ENCODE results near the gene SYT1.
"Not testable (repeated sequence)": the region's sequence is repeated elsewhere in the genome, so short reads cannot be mapped to it uniquely, and the experiment has no call there.

Gene SYT1

DNA sequence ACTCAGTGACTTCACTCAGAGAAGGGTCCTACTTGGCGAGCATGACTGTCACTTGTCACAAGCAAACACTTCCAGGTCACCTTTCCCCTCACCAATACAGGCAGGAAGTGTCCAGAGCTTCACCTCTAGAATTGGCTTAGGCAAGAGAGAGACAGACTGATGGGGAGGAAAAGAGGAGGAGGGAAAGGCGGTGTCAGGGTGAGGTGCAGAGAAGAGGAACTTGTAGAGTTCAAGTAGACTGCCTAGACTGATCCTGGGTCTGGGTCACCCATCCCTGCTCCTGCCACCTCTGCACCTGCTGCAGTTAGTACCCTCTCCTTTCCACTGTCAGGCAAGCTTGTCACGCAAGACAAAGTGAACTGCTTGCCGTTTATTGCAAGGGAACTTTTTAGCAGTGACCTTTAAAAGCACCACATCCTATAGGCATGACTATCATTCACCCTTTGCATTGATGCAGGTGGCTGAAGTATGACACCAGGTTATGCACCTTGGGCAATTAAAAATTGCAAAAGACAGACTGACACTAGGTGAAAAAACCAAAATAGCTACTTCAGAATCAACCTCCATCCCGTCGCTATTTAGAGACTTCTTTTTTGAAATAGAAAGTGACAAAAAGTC is 292.4 kb downstream of the SYT1 start:
- DNase-seq = no peak

DNA sequence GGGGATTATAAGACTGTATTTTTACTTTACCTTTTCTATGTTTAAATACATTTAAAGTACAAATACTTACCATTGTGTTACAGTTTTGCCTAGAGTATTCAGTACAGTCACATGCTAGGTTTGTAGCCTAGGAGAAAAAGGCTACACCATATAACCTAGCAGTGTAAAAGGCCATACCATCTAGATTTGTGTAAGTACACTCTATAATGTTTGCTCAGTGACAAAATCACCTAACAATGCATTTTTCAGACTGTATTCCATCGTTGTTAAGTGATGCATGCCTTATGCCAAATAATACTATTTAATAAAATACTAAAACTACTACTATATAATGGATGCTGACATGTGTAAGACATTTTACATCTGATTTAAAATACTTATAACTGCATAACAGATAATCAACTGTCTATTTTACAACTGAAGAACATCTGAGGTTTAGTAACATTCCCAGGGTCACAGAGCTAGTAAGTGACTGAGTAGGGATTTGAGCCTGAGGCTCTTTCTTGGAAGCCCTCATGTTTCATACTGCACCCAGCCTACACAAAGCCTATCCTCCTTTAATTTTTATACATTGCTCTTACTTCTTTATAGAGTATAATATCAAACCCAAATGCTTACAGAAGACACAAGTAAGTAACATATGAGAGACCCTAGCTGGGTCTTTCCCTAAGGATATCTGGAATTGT is 296.8 kb downstream of the SYT1 start:
- DNase-seq = no peak

DNA sequence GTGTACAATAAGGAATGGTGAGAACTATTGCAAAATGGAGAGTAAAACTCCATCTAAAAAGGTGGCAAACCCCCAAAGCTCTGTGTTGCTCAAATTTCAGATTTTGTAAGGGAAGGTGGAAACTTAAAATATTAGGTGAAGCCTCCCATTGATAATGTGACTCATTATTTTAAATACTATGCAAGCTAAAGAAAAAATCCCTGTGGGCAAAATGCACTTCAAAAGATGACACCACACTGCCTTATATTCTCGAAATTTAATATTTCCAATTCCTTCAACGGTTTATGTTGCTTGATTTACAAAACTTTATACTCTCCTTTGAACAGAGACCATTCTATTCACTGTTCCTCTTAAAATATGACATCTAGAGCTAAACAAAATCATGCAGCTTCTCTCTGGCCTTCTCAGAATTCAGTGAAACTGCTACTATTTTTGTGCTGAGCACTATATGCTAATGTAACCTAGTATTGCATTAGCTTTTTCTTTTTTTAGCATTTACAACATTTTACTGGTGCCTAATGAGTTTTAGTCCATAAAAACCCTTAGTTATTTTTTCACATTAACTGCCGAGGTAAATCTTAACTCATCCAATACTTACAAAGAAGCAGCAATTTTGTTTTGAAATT is 297.7 kb downstream of the SYT1 start:
- DNase-seq = no peak

DNA sequence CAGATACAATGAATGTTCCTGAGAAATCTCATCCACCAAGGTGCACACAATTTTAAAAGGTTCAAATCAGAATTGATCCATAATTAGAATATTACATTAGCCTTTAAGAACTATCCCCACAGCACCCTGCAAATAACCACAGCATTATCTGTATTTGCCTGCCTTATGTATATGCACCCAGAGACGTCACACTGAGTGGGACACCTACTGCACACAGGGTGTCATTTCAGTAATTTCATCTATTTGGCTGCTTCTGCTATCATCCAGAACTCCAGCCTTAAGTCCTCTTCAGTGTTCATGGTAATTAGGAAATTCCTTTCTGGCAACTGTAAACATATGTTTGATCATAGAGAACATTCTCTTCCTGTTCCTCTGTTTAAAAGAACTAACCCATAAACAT is 298.4 kb downstream of the SYT1 start:
- no peak for DNase-seq

DNA sequence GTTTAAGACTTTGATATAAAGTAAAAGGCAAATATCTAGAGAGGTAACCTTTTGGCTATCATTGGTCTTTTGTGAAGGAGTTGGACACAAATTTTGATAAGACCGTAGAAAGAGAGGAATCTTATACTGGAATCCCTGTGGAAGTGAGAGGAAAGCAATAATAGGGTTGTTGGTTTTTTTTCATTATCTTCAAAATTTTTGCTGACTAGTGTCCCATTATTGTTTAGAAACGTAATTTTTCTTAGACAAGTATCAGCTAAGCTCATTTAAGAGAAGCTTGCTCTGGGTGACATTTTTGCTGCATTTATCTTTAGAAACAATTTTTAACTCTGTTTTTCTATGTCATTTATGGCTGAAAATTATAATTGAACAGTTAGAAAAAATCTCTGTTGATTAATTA is 300.3 kb downstream of the SYT1 start:
- DNase-seq = no peak

DNA sequence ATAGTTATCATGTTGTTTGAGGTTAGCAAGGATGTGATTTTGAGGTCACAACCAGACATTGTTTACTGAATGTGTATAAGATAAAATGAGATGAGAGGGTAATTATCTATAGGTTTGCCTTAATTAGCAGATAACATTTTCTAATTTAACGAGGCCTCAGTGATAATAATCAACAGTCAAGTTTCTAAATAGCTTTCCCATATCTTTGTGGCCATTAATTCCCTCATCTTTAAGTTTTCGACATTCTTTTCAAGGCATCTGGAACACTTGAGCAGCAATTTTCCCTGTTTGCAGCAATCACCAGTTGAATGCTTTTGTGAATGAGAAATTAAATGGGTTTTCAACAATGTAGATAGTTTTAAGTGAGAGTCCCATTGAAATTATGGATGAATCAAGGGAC is 304.1 kb downstream of the SYT1 start:
- no peak for DNase-seq

DNA sequence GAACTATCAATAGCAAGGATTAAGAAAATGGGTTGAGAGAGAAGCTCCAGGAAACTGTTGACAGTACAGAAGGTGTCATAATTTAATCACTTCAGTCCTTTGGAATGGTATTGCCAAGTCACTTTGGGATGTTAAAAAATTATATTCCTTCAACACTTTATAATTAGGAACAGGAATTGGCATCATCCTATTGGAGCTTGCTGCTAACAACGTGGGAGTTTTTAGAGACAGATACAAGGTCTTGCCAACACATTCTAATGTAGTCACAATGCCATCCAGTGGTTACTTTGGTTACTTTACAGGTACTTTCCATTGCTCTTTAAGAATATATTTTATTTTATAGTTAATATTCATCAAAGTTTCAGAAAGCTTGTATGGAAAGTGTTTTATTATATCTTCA is 310.1 kb downstream of the SYT1 start:
- DNase-seq = no peak

DNA sequence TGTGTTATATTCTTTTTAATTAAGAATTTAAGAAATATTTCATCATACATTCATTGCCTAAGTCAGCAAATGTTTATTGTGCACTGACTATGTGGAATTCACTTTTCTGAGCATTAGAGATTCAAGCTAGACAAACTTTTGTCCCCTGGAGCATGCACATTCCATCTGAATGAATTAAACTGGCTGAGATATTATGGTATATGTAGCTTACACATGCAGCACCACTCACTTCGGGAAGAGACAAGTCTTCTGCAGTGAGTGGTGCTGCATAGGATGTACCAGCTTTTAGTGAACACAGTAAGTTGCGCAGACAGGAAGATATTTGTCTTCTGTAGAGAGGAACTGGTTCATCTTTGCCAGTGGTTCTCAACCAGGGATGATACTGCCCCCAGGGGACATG is 318.4 kb downstream of the SYT1 start:
- no peak for DNase-seq

DNA sequence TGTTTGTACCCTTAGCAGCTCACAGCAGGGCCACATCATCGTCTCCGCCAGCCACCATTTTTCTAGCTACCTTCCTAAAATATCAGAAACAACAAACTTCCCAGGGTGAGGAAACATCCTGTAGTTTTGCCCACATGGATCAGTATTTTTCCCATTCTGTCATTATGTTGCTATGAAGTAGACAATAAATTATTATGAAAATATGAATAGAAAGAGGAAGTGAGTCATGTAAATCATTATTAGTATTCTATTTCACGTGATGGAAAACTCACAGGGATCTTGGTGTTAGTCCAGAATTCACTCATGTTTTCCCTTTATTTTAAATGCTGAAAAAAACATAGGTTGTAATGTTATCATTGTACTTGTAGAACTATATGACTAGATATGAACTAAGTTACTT is 319.4 kb downstream of the SYT1 start:
- no peak for DNase-seq

DNA sequence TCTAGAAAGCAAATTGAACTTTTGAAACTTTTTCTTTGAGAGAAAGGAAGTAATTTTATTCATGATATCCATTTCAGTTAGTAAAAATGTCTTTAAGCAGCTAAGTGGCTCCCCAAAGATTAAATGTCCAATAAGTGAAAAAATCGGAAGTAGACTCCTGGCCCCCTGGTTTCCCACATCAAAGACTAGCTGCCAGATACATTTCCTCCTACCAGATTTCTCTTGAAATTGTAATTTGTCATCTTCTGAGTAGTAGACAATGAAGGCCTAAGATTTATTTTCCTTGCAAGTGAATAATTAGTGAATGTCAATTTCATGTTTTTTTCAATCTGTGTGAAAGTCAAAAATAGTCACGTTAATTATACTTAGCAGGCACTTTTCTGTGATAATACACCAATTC is 321.9 kb downstream of the SYT1 start:
- no peak for DNase-seq

DNA sequence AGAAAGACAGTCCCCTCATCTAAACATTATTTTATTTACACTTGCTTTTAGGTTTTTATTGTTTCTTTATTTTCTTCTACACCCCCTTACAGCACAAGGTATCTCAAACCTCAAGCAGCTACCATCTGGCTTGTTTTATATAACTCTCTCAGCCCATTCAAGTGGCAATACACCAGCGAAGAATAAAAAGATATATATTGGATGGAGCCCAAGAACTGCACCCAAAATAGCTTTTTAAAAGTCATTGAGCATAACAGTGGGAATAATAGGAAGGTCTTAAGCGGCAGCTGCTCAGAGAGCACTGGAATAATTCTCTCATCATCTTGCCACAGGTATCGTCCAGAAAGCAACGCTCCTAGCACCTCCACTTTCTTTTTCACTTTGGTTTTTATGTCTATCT is 322.5 kb downstream of the SYT1 start:
- DNase-seq = no peak

DNA sequence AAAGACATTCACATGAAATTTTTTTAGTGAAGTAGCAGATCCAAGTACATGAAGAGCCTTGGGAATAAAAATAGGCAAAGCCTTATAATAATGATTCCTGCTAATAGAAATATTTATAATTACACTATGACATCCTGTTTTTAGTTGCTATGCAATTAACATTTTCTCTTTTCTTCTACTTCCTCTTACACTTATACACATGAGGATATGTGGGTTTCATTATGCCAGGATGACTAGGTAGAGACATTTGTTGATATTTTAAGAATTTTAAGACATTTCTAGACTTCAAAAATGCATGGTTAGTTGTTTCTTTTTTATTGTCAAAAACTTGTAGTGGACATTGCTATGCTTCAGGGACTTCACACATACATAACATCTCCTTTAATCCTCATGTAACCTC is 326.8 kb downstream of the SYT1 start:
- no peak for DNase-seq

DNA sequence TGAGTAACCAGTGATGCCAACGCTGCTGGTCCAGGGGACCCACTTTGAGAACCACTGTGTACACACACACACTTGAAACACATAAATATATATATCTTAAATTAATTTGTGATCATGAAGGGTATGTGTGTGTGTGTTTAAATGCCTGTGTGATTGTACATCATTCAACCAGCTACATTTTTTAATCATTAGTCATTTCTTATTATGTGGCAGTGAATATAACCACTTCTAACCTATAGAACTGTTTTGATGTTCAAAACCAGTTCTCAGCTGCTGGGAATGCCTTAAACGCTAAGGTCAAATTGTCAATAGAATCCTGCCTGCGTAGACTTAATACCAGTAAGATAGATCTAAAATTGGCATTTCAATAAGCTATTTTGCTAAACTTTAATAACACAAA is 330.0 kb downstream of the SYT1 start:
- DNase-seq = no peak

DNA sequence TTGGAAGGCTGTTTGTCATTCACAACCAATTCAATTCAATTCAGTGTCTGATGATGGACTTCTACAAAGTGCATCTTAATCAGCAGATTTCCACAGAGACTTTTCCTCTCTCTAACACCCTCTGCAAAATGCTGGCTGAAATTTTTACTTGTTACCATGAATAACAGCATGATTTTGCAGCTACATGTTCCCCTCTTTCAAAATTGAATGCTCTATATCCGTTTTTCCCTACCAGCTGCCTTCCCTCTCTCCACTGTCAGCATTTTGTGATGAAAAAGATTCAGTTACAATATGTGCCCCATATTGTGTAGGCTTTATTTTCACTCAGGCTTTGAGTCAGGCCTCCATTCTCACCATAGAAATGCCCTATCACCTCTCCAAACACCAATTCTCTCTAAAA is 334.6 kb downstream of the SYT1 start:
- no peak for DNase-seq

DNA sequence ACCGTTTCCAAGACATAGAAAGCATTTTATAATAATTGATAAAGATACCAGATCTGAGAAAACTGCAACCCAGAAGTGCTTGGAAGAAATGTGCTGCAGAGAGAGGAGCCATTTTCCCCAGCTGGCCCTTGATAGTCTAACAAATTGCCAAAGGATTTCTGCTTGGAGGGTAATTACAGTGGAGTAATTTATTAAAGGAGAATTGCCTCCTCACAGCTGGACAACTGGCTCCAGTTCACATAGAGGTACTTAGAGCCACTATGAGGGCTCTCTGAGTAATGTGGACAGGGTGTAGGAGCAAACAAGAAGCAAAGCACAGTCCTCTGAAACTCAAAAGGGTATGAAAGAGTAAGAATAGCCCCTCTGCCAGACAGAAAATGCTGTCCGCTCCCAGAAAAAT is 335.6 kb downstream of the SYT1 start:
- DNase-seq = no peak

DNA sequence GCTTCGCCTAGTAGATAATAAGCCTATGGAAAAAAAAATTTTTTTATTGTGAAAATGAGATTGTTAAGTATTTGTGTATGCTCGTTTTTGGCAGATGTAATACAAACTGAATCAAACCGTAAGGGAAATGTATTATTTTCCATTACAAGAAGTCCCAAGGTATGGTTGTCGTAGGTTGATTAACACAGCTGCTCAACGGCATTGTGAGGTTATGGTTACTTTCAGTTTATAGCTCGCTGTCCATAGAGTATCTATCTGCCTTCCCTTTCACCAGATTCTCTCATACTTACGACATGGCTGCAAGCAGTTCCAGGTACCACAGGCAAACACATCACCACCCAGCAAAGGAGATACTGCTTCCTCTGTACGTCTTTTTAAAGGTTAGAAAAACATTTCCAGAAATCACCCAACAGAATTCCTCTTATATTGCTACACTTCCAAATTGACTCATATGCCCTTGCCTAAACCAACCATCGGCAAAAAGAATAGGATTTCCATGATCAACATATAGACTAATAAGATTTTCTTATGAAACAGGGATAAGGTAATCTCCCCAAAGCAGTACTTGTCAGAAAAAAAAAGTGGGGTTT is 338.6 kb downstream of the SYT1 start:
- no peak for DNase-seq

DNA sequence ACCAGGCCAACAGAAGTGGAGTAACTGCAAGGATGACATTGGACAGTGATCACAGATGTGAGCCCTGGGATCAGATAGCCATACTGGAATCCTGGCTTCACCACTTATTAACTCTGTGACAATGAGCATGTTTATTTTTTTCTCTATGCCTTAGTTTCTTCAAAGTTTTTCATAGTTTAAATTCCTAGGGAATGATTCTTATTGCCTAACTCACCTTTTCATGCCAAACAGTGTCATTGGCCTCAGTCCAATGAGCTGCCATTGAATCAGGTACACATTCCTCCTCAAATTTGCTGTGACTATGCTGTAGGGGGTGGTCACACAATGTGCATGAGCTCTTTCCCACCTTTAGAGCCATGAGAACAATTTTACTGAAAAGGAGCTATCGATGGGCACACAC is 342.3 kb downstream of the SYT1 start:
- no peak for DNase-seq

DNA sequence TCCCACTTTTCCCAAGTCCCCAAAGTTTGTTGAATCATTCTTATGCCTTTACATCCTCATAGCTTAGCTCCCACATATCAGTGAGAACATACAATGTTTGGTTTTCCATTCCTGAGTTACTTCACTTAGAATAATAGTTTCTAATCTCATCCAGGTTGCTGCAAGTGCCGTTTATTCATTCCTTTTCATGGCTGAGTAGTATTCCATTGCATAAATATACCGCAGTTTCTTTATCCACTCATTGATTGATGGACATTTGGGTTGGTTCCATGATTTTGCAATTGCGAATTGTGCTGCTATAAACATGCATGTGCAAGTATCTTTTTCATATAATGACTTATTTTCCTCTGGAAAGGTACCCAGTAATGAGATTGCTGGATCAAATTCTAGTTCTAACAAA is 345.8 kb downstream of the SYT1 start:
- DNase-seq = not testable (repeated sequence)

DNA sequence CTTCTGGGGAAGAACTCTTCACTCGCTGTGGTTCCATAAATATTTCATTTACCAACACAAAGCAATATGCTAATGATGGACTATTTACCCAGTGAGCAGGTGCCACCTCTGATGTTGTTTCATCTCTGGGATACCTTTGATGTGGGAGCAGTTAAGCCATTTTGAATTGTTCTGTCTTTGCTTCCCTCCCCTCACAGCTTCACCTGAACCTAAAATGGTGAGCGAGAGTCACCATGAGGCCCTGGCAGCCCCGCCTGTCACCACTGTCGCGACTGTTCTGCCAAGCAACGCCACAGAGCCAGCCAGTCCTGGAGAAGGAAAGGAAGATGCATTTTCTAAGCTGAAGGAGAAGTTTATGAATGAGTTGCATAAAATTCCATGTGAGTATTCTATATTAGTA is 352.7 kb downstream of the SYT1 start:
- DNase-seq = no peak

DNA sequence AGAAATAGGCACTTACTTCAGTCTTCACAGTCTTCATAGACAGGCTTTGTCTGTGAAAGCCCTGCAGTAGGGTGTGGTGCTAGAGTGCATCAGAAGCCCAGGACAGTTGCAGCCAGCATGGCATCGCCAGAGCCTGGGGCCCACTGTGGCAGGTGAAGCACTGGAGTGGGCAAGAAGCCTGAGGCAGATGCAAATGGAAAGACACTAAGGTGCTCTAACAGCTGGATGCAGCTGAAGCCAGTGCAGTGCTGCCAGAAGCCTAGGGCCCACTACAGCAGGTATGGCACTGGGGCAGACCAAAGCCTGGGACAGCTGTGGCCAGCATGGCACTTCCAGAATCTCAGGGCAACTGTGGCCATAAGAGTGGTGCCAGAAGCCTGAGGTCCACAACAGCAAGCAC is 358.6 kb downstream of the SYT1 start:
- no peak for DNase-seq

DNA sequence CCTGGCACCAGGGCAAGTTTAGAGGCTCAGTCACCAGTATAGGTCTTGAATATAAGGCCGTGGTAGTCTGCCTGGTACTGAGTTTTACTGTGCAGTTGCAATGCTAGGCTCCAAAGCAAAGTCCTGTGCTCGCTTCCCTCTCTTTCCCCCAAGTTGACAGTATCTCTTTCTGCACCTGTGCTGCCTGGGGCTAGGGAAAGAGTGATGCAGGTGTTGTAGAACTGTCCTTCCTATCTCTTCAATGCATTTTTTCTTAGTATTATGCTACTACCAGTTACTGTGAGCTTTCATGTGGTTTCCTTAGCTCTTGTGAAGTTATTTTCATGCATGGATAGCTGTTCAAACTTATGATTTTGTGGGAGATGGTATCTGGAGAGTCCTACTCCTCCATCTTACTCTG is 359.2 kb downstream of the SYT1 start:
- no peak for DNase-seq

DNA sequence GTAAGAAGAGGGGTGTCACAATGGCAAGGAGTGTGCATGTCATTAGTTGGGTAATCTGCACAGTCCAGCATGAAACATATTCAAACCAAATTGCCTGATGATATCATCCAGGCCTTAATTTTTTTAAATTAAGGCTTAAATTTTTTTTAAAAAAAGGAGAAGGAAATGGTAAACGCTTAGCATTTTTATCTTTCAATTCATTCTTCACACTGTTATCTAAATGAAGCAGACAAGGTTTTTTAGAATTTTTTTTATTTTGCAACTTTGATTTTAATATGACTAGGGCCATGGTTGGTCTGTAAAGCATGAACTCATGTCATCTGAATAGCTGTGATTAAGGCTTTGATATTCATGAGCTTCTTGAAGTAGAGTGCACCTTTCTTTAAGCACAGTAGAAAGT is 362.5 kb downstream of the SYT1 start:
- DNase-seq = no peak

DNA sequence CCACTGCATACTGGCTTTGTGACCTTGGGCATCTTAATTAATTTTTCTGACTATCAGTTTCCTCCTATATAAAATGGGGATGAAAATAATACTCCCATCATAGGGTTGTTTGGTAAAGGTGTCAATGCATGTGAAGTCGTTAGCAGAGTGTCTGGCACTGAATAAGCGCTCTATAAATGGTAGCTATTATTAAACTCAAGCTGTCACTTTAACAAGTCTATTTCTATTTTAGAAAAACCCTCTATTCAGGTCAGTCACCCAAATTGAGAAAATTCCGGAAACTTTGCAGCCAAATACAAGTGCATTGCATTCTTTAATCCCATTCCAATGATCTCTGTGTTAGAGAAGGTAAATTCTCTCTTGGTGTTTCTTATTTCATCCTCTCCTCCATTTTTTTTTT is 363.1 kb downstream of the SYT1 start:
- no peak for DNase-seq

DNA sequence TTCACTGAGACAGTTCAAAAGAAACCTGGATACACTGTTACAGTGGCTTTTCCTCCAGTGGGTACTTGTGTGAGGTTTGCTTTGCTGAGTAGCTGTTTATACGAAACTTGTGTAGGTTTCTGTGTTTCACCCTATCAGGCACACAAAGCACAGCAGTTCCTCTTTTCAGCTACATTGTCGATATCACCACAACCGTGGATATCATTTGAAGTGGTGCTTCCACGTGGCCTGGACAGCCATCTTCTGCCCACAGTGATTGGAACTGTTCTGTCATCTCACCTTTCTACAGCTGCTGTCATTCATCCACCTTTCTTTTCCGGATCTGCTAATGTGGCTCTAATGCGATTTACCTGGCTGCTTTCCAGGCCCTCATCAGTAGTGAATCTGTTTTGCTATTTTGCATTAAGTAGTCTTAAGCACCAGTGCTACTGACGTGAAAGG is 368.8 kb downstream of the SYT1 start:
- DNase-seq = no peak

All from stimulated activated CD4-positive, alpha-beta T cell treated with anti-CD3 and anti-CD28 coated beads, Interleukin-15, amount 100 ng/mL, for 24 hours (primary cell).